Muscle of arm (tissue), 14 donors: Measurements from ENCODE around the gene NPLOC4. TPM values are rescaled to one million over a fixed set of nuclear protein-coding genes. Genes with fewer than 3 reads are reported as not detected.
"Not testable (repeated sequence)": the region's sequence is repeated elsewhere in the genome, so short reads cannot be mapped to it uniquely, and the experiment has no call there.

ENCODE experiments used
- DNase-seq: peaks from one replicate; pipeline ENCODE4 v3.0.0-alpha.2; 2013
- long read RNA-seq, 11 donors: transcript quantifications; one replicate each; lab custom pipeline, GENCODE V29; 2026
- polyA plus RNA-seq, 12 donors: library from polyadenylated mRNA; unstranded; fragments of 120-200 nt; gene quantifications; one replicate each; pipeline ENCODE4 v1.2.1, GENCODE V29; 2013; ENCODE audit not compliant: insufficient read length in 12 of 12

NPLOC4 gene
- polyA plus RNA-seq = 10 to 100 TPM in 11 of 12 donors, not detected in 1; 48.7 to 63.7 (median 58.9) TPM
- long read RNA-seq, donor 1, full-length matches to known transcripts = 1 of 1 reads
- long read RNA-seq, donor 1, partial matches to known transcripts = 0 of 1 reads
- long read RNA-seq, donor 1, other reads (novel, unspliced or antisense) = 0 of 1 reads
- long read RNA-seq, donor 2, full-length matches to known transcripts = 8 of 8 reads
- long read RNA-seq, donor 2, partial matches to known transcripts = 0 of 8 reads
- long read RNA-seq, donor 2, other reads (novel, unspliced or antisense) = 0 of 8 reads
- long read RNA-seq, donor 3, full-length matches to known transcripts = 1 of 1 reads
- long read RNA-seq, donor 3, partial matches to known transcripts = 0 of 1 reads
- long read RNA-seq, donor 3, other reads (novel, unspliced or antisense) = 0 of 1 reads
- long read RNA-seq, donor 4, full-length matches to known transcripts = 6 of 6 reads
- long read RNA-seq, donor 4, partial matches to known transcripts = 0 of 6 reads
- long read RNA-seq, donor 4, other reads (novel, unspliced or antisense) = 0 of 6 reads
- long read RNA-seq, donor 5, full-length matches to known transcripts = 13 of 13 reads
- long read RNA-seq, donor 5, partial matches to known transcripts = 0 of 13 reads
- long read RNA-seq, donor 5, other reads (novel, unspliced or antisense) = 0 of 13 reads
- long read RNA-seq, donor 6, full-length matches to known transcripts = 3 of 3 reads
- long read RNA-seq, donor 6, partial matches to known transcripts = 0 of 3 reads
- long read RNA-seq, donor 6, other reads (novel, unspliced or antisense) = 0 of 3 reads
- long read RNA-seq, donor 7, full-length matches to known transcripts = 4 of 4 reads
- long read RNA-seq, donor 7, partial matches to known transcripts = 0 of 4 reads
- long read RNA-seq, donor 7, other reads (novel, unspliced or antisense) = 0 of 4 reads
- long read RNA-seq, donor 8, full-length matches to known transcripts = 8 of 8 reads
- long read RNA-seq, donor 8, partial matches to known transcripts = 0 of 8 reads
- long read RNA-seq, donor 8, other reads (novel, unspliced or antisense) = 0 of 8 reads
- long read RNA-seq, donor 9, full-length matches to known transcripts = 1 of 1 reads
- long read RNA-seq, donor 9, partial matches to known transcripts = 0 of 1 reads
- long read RNA-seq, donor 9, other reads (novel, unspliced or antisense) = 0 of 1 reads
- long read RNA-seq, donor 10, full-length matches to known transcripts = 9 of 9 reads
- long read RNA-seq, donor 10, partial matches to known transcripts = 0 of 9 reads
- long read RNA-seq, donor 10, other reads (novel, unspliced or antisense) = 0 of 9 reads
- long read RNA-seq, donor 11, full-length matches to known transcripts = 9 of 9 reads
- long read RNA-seq, donor 11, partial matches to known transcripts = 0 of 9 reads
- long read RNA-seq, donor 11, other reads (novel, unspliced or antisense) = 0 of 9 reads

DNA sequence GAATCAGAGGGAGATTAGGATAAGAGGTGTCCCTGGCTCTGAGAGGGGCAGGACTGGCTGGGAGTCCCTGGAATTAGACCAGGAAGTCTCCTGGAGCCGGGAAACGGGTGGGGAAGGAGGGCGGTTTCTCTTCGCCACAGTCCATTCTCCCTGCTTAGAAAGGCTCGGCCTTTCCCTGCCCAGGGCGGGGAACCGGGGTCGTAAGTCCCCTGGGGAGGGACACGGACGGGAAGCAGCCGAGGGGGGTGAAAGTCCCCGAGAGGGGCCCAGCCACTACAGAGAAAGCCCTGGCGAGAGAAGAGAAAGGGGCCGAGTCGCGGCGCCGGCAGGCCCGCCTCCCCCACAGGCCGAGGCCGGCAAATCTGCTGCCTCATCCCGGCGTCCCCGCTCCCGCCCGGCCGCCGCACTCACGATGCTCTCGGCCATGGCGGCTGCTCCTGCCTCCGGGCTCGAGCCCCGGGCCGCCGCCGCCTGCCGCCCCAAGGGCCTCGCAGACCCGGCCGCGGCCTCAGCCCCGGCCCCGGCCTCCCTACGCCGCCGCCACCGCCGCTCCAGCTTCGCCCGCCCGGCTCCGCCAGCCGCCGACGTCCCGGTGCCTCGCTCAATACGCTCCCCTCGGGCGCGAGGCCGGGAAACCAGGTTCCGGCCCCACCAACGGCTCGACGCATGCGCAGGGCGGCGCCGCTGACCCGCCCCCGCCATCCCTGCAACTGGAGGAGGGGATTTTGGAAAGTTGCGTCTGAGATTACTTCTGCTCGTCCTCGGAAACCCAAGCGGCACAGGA lies at the start of gene NPLOC4, which contains the start of gene TSPAN10:
TSS of gene NPLOC4 (minus strand) at position 608 of the 784 bp plus-strand sequence. CDS start at position 426, 182 bp downstream.
TSS of gene TSPAN10 (plus strand) at position 692 of the 784 bp plus-strand sequence. CDS start 5,217 bp downstream, outside the sequence.
- peak; percentile 93 for DNase-seq

DNA sequence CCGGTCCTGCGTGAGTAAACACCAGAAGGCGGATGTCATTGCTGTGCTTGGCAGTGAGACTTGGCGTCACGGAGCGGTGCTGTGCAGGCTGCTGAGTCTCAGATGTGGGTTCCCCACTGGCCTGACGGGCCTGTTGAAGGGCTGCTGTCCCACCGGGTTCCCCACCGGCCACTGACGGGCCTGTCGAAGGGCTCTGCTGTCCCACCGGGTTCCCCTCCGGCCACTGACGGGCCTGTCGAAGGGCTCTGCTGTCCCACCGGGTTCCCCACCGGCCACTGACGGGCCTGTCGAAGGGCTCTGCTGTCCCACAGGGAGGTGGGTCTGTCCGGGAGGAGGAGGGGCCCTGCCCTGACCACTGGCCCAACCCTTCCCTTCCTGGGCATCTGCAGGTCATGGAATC lies 49.7 kb upstream of the NPLOC4 start:
- no peak for DNase-seq

DNA sequence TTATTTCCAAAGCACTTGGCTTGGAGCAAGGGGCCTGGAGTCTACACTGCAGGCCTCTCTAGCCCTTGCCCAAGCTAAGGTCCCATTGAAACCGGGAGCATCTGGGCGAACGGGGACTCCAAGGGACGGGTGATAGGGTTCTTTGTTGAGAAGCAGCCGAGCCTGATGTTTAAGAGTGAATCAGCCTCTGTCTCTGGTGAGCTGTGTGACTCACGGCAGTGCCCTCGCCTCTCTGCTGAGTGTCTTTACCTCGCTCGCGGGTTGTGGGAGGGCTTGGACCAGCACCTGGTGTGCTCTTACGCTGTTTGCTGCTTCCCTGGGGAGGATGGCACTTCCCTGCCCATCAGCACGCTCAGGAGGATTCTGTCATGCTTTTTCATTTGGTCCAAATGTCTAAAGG lies 48.2 kb upstream of the NPLOC4 start:
- no peak for DNase-seq

GRCh38 chr17:81684442-81684911 lies 47.6 kb upstream of the NPLOC4 start:
- no peak for DNase-seq

GRCh38 chr17:81683584-81684441 lies 46.9 kb upstream of the NPLOC4 start, which contains the start of the genes ARL16 and HGS:
Gene ARL16 (minus strand): TSS chr17:81683797. CDS start chr17:81683753, 44 bp downstream.
Gene HGS (plus strand): TSS chr17:81684011. CDS start chr17:81684067, 56 bp downstream.
- DNase-seq = peak; percentile 99

- DNase-seq = no peak
Observed at GRCh38 chr17:81683208-81683583, 46.3 kb upstream of the NPLOC4 start.

GRCh38 chr17:81682565-81683207 lies 45.8 kb upstream of the NPLOC4 start:
- DNase-seq = no peak

- no peak for DNase-seq
Observed at GRCh38 chr17:81681672-81682071, 44.8 kb upstream of the NPLOC4 start.

DNA sequence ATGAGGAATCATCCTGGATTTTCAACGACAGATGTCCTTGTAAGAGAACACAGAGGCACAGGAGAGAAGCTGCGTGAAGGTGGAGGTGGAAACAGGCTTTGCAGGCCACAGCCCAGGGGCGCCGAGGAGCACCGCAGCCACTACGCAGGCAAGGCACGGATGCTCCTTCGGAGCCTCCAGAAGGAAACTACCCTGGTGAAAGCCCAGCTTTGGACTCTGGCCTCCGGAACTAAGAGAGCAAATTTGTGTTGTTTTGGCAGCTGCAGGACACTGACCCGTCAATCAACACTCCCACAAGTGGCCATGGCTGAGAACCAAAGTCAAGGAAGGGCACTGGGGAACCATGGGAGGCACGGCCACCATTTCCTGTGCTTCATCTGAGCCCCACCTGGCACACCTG lies 43.2 kb upstream of the NPLOC4 start:
- DNase-seq = no peak

- DNase-seq = no peak
Observed at GRCh38 chr17:81676906-81677305, 40.0 kb upstream of the NPLOC4 start.

DNA sequence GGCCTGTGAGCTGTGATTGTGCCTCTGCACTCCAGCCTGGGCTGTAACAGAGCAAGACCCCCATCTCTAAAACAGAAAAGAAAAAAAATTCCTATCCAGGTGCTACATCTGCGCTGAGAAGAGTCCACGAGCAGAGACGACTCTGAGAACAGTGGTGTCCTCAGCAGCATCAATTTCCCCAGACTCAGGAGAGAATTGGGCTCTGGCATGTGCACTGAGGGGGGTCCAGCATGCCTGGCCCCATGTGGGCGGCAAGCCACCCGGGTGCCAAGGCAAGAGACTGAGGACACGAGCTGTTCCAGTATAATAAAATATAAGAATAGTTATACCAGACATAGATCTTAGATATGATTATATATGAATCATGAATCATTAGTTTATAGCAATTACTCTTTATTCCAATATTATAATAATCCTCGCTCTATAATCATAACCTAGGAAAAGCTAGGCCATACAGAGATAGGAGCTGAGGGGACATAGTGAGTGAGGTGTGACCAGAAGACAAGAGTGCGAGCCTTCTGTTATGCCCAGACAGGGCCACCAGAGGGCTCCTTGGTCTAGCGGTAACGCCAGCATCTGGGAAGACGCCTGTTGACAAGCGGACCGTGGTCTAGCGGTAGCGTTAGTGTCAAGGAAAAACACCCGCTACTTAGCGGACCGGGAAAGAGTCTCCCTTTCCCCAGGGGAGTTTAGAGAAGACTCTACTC lies 38.8 kb upstream of the NPLOC4 start:
- DNase-seq = not testable (repeated sequence)

GRCh38 chr17:81673561-81674258 lies 36.8 kb upstream of the NPLOC4 start:
- DNase-seq = no peak

GRCh38 chr17:81672954-81673353 lies 36.0 kb upstream of the NPLOC4 start:
- no peak for DNase-seq

DNA sequence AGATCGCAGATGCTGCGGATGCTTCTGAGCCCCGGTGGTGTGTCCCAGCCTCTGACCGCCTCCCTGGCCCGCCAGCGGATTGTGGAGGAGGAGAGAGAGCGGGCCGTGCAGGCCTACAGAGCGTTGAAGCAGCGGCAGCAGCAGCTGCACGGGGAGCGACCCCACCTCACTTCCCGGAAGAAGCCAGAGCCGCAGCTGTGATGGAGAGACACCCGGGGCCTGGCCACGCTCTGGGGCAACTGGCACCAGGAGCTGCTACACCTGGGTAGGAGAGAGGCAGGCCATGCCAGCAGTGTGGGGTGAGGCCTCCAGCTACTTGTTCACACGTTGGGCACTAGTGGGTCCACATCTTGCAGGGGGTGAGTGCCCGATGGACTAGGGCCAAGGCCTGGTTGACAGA lies 35.6 kb upstream of the NPLOC4 start:
- DNase-seq = no peak

DNA sequence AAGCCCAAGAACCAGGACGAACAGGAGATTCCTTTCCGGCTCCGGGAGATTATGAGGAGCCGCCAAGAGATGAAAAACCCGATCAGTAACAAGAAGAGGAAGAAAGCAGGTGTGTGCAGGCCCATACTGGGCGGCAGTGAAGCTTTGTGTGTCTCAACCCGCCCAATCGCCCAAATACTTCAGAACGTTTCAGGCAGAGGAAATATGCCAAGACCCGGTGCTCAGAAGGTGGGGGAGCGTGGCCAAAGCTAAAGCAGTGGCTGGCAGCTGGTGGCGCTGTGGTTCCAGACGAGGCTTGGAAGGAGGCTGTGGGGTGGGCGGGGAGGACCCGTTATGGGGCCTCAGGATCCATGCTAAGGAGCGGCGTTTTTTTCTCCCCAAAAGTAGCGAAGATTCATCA lies 30.8 kb upstream of the NPLOC4 start:
- DNase-seq = no peak

- peak; percentile 96 for DNase-seq
Observed at GRCh38 chr17:81666342-81667191, 29.7 kb upstream of the NPLOC4 start, which contains the start of the genes CCDC137 and OXLD1. Gene CCDC137 (plus strand): TSS chr17:81666737. CDS start chr17:81666767, 30 bp downstream. Gene OXLD1 (minus strand): TSS chr17:81666605. CDS start chr17:81666577, 28 bp downstream.
